ELF-1 (cell line): ENCODE measurements around the gene SLC23A3.
"Not testable (repeated sequence)": the region's sequence is repeated elsewhere in the genome, so short reads cannot be mapped to it uniquely, and the experiment has no call there.

Source experiments
- DNase-seq: peaks from one replicate; pipeline ENCODE4 v3.0.0-alpha.2; 2016; ENCODE audit warnings: low read depth, low spot score

The SLC23A3 gene

DNA sequence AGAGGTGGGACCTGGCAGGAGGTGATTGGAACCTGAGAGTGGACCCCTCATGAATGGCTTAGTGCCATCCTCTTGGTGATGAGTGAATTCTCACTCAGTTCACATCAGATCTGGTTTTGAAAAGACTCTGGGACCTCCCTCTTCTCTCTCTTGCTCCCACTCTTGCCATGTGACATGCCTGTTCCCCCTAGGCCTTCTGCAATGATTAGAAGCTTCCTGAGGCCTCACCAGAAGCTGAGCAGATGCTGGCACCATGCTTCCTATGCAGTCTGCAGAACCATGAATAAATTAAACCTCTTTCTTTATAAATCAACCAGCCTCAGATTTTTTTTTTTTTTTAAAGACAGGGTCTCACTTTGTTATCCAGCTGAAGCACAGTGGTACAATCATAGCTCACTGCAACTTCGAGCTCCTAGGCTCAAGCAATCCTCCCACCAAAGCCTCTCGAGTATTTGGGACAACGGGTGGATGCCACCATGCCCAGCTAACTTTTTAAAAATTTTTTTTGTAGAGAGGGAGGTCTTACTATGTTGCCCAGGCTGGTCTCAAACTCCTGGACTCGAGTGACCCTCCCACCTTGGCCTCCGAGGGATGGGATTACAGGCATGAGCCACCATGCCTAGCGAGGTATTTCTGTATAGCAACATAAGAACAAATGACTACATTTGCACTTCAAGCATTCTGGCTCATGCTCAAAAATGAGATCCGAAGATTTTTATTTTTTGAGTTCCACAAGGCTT is 34.8 kb upstream of the SLC23A3 start:
- DNase-seq, result no peak

DNA sequence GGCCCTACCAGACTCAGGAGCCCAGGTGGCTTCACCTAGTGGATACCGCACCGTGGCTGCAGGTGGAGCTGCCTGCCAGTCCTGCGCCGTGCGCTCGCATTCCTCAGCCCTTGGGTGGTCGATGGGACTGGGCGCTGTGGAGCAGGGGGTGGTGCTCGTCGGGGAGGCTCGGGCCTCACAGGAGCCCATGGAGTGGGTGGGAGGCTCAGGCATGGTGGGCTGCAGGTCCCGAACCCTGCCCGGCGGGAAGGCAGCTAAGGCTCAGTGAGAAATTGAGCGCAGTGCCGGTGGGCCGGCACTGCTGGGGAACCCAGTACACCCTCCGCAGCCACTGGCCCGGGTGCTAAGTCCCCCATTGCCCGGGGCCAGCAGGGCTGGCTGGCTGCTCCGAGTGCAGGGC is 31.5 kb upstream of the SLC23A3 start:
- not testable (repeated sequence) for DNase-seq

DNA sequence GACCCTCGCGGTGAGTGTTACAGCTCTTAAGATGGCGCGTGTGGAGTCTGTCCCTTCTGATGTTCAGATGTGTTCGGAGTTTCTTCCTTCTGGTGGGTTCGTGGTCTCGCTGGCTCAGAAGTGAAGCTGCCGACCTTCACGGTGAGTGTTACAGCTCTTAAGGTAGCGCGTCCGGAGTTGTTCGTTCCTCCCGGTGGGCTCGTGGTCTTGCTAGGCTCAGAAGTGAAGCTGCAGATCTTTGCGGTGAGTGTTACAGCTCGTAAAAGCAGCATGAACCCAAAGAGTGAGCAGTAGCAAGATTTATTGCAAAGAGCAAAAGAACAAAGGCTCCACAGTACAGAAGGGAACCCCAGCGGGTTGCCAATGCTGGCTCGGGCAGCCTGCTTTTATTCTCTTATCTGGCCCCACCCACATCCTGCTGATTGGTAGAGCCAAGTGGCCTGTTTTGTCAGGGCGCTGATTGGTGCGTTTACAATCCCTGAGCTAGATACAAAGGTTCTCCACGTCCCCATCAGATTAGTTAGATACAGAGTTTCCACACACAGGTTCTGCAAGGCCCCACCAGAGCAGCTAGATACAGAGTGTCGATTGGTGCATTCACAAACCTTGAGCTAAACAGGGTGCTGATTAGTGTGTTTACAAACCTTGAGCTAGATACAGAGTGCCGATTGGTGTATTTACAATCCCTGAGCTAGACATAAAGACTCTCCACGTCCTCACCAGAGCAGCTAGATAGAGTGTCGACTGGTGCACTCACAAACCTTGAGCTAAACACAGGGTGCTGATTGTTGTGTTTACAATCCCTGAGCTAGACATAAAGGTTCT is 30.9 kb upstream of the SLC23A3 start:
- peak; percentile 26 for DNase-seq

DNA sequence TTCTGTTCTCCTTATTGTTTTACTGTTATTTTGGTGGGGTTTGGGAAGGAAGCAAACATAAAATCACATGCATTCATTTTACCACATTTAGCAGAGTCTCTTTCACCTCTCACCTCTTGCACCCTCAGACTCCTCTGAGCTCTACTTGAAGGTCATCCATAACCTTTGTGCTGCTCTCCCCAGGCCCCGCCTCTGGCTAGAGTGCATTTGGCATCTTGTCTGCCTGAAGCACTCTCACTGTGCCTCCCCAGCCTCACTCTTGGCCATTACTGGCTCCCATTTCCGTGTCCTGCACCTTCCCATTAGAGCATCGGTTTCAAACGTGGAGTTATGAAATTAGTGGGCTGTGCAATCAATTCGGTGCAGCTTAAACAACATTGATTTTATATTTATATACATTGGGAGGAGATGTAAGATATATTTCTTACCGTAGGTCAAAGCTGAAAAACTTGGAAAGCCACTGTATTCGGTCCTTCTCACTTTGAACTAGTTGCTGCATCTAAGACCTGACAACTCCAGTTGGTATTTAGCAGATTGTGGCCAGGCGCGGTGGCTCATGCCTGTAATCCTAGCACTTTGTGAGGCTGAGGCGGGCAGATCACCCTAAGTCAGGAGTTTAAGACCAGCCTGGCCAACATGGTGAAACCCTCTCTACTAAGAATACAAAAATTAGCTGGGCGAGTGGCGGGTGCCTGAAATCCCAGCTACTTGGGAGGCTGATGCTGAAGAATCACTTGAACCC is 29.8 kb upstream of the SLC23A3 start:
- DNase-seq, result no peak

DNA sequence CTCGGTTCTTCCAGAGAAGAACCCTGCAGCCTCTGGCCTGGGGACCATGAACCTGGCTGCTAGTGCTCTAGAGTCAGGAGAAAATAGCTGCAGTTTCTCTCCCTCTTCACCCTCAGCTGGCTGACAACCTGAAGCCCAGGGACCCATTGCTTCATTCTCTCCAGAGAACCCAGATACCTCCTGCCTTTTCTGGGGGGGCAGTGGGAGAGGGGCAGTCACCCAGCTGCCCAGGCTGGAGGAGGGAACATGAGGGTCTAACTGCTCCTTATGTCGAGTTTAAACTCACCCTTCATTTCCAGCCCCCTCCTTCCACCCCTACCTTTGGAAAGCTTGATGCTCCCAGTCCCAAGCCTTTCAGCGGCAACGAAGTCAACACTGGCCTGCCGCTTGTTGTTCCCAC is 29.1 kb upstream of the SLC23A3 start:
- DNase-seq, result no peak

DNA sequence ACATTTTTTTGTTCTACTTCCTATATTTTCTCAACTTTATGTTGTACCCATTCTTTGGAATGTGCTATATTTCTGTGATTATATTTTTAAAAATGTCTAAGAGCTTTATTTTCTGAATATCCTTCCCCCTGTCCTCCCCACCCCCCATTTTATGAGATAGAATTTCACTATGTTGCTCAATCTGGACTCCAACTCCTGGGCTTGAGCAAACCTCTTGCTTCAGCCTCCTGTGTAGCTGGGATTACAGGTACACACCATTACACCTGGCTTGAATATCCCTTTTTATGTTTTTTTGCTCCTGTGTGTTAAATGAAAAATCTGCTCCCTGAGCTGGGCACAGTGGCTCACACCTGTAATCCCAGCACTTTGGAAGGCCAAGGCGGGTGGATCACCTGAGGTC is 27.6 kb upstream of the SLC23A3 start:
- no peak for DNase-seq

DNA sequence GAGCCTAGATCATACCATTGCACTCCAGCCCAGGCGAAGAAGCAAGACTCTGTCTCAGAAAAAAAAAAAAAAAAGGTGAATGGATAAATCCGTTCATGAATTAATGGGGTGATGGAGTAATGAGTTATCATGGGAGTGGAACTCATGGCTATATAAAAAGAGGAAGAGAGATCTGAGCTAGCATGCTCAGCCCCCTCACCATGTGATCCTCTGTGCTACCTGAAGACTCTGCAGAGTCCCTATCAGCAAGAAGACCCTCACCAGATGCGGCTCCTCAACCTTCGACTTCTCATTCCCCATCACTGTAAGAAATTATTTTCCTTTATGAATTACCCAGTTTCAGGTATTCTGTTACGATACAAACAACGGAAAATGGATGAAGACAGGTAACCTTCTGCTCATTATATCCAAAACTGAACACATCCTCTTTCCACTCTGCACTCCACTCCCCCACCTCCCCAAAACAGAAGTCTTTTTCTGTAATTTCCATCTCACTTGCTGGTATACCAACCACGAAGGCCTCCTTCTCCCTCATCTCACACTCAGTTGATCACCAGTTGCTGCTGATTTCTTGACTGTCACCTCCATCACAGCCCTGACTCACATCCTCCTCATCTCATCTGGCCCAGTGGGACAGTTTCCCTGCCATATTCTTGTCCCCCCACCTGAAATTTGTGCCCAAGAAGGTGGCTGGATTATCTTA is 17.1 kb upstream of the SLC23A3 start:
- DNase-seq, result no peak

DNA sequence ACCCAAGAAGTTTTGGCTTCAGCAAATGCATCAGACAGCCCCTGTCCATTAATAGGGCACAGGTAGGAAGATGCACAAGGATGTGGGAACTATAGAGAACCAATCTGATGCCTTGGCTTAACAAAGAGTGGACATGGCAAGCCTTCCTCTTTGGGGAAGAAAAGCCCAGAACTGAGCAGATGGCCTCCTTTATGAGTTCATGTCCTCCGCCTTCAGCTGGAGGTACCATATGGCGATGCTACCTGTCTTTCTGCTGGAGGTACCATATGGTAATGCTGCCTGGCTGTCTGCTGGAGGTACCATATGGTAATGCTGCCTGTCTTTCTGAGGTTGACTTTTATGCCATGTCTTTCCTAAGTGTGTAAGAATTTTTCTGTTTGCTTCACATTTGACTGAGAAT is 14.3 kb upstream of the SLC23A3 start:
- DNase-seq, result no peak

DNA sequence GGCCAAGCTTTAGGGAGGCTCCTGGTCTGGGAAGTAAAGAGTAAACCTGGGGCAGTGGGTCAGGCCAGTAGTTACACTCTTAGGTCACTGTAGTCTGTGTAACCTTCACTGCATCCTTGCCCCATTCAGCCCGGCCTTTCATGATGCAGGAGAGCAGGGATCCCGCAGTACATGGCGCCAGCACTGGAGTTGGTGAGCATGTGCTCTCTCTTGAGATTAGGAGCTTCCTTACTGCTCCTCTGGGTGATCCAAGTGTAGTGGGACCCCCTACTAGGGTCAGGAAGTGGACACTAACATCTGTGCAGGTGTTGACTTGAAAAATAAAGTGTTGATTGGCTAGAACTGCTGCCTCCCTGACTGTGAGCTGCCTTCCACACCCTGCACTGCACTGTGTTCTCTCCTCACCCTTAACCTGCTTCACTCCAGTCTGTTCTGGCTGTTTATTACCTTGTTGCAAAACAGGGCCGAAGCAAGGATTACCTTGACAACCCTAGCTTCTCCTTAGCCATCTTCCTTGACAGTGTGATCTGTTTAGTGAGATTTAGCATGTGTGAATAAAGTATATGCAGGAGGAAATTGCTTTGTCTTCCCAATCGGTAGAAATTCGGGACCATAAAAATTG is 13.4 kb upstream of the SLC23A3 start:
- no peak for DNase-seq

DNA sequence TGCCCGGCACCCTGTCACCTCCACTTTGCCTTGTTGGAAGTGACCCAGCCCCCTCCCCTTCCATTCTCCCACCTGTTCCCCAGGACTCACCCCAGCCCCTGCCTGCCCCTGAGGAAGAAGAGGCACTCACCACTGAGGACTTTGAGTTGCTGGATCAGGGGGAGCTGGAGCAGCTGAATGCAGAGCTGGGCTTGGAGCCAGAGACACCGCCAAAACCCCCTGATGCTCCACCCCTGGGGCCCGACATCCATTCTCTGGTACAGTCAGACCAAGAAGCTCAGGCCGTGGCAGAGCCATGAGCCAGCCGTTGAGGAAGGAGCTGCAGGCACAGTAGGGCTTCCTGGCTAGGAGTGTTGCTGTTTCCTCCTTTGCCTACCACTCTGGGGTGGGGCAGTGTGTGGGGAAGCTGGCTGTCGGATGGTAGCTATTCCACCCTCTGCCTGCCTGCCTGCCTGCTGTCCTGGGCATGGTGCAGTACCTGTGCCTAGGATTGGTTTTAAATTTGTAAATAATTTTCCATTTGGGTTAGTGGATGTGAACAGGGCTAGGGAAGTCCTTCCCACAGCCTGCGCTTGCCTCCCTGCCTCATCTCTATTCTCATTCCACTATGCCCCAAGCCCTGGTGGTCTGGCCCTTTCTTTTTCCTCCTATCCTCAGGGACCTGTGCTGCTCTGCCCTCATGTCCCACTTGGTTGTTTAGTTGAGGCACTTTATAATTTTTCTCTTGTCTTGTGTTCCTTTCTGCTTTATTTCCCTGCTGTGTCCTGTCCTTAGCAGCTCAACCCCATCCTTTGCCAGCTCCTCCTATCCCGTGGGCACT is 12.7 kb upstream of the SLC23A3 start:
- no peak for DNase-seq

DNA sequence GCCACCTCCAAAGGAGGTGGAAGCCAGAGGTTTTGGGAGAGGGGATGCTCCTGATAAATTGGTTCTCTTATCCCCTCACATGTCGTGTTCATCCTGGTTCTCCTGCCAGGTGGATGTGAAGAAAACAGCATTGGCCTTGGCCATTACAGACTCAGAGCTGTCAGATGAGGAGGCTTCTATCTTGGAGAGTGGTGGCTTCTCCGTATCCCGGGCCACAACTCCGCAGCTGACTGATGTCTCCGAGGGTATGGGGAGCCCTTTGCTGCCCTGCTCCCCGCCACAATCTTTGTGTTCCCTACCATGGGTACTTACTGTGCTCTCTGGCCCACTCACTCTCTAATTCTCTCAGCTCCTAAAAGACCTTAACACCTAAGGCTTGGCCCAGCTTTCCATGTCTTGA is 11.7 kb upstream of the SLC23A3 start:
- no peak for DNase-seq

DNA sequence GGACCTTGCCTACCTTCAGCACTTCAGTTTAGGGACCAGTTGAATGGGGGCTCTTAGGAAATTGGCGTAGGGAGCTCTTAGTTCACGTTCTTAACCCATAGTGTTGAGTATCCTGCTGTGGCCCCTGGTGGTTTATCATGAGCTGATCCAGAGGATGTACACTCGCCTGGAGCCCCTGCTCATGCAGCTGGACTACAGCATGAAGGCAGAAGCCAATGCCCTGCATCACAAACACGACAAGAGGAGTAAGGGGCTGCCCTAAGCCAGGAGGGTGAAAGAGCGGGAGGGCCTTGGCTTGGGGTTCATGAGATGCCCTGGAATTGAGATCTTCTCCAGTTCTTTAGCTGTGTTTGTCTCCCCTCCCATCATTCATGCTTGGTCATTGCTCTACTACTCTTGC is 11.1 kb upstream of the SLC23A3 start:
- DNase-seq, result no peak

DNA sequence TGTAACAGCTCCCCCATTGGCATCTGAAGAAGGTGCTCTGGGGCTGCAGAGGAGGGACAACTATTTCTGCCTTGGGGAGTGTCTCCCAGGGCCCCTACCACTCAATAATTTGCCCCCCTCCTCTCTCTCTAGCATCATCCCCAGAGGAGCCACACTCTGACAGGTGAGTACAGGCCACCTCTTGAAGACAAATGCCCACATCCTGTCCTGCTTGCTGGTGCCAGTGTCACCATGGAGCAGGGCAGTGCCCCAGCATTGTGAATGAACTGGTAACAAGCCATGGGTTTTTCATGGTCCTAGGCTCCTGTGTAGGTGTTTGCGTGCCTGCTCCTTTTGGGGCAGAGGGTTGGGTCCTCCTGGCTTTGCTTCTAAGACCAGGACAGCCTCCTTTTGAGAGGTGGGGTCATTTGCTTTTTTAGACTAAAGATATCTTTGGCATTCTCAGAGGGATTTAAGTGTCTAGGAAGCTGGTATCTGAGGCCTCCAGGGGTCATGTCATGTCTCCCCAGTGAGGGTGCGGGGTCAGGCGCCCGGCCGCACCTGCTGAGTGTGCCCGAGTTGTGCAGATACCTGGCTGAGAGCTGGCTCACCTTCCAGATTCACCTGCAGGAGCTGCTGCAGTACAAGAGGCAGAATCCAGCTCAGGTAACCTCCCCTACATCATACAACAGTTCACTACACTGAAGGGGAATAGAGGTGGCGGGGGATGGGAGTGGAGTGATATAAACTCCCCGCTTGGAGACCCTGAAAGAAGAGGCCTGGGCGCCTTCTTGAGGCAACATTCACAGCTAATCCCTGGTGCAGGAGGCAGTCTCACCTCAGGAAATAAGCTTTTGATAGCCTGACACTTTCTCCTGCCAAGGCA is 10.0 kb upstream of the SLC23A3 start:
- no peak for DNase-seq

DNA sequence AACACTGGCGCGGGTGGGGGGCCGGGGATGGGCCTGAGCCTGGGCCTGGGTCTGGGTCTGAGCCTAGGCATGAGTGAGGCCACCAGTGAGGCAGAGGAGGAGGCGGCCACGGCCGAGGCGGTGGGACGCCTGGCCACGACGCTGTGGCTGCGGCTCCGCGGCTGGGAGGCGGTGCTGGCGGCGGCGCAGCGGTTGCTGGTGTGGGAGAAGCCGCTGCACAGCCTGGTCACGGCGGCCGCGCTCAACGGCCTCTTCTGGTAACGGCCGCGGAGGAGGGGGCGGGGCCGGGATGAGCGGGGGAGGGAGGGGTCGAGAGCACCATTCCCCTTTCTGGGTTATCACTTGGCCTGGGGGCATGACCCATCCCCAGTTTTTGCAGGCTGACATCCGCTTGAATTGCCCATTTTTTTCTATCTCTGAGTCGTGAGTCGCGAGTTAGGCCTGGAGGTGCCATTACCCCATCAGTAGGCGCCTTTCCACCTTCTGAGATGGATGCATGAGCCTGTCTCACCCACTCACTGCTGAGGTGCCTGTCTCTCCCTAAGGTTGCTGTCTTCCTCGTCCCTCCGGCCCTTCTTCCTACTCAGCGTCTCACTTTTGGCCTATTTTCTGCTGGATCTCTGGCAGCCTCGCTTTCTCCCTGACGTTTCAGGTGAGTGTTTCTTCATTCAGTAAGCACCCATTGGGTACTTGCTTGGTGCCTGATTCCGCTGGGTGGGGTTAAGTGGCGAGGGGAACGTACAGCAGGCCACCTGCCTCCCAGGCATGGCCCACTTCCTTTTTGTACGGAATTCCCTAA is 8.7 kb upstream of the SLC23A3 start:
- DNase-seq, result peak; percentile 41

DNA sequence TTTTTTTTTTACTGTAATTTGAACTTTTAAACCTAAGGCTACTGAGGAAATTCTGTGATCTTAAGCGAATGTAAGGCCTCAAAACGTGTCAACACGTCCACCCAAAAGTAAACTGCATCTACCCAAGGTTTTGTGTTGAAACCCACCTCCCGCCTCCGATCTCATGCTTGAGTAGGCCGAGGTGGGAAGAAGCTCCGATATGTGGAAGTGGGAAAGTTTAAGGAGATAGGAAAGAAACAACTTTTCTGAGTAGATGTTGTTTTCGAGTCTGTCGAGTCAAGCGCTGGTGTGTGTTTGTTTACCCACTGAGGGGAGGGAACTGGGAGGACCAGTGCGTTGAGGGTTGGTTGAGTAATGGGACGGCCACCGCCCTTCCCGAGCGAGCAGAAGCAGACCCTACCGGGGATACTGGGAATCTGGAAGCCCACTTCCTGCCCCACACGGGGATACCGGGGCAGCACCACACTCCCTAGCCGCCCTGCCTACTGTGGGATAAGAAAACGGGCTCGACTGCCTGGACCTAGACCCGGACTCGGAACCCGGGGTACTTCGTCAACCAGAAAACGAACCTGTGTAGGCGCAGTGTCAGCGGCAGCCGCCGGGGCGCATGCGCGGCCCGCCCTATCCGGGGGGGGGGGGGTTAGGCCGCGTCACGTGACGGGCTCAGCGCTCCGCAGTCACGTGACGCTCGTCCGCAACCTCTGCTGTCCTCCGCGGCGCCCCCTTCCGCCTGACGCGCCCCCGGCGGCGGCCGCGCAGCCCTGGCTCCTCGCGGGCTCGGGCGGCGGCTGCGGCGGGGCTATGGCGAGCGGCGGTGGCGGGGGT is 7.9 kb upstream of the SLC23A3 start, which contains the start of gene RETREG2:
TSS of gene RETREG2 (plus strand) at position 724 of the 825 bp plus-strand sequence. CDS start at position 802, 78 bp downstream.
- peak; percentile 96 for DNase-seq

DNA sequence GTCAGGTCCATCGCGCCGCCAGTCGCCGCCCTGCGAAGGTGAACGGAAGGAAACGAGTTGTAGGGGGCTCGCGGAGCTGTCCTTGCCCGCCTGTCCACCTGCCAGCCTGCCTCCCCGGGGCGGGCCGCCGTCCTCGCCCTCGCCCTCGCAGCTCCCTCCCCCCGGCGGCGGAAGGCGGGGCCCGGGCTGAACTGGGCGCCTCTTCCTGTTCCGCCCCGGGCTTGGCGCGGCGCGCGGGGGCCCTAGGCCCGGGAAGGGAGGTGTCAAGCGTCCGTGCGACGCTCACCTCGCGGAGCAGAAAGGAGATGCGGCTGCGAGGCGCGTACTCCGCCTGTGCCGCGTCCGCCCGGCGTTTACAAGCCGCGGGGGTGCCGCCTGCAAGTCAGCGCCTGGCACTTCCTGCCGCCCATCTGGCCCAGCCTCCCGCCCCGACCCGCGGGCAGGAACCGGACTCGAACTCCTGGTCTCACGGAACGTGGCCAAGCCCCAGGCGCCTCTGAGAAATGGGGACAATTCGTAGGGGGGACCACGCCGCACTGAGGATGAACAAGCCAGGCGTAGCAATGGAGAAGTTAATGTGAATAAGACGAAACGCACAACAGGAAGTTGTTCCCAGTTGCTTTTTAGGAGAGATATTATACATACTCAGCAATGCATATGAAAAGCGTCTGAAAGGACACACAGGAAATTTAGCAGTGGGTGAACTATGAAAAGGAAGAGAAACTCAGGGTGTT is 7.2 kb upstream of the SLC23A3 start, which contains the start of gene CNPPD1:
TSS of gene CNPPD1 (minus strand) at position 108 of the 734 bp plus-strand sequence. CDS start at position 11, 97 bp downstream.
- DNase-seq, result peak; percentile 91
